Stimulated activated CD8-positive, alpha-beta memory T cell treated with anti-CD3 and anti-CD28 coated beads, Interleukin-7, amount 100 ng/mL, for 1 hour (primary cell): ENCODE data around the gene GLTPD2.
A peak's percentile ranks its signal among the peaks of the same experiment; 100 is the strongest.
"Not testable (repeated sequence)": the region's sequence is repeated elsewhere in the genome, so short reads cannot be mapped to it uniquely, and the experiment has no call there.

Experiments
- DNase-seq, 2 donors: peaks; one replicate each; pipeline ENCODE4 v3.0.0-alpha.2; 2020; ENCODE audit warnings: low read depth in 2 of 2

The GLTPD2 gene

DNA sequence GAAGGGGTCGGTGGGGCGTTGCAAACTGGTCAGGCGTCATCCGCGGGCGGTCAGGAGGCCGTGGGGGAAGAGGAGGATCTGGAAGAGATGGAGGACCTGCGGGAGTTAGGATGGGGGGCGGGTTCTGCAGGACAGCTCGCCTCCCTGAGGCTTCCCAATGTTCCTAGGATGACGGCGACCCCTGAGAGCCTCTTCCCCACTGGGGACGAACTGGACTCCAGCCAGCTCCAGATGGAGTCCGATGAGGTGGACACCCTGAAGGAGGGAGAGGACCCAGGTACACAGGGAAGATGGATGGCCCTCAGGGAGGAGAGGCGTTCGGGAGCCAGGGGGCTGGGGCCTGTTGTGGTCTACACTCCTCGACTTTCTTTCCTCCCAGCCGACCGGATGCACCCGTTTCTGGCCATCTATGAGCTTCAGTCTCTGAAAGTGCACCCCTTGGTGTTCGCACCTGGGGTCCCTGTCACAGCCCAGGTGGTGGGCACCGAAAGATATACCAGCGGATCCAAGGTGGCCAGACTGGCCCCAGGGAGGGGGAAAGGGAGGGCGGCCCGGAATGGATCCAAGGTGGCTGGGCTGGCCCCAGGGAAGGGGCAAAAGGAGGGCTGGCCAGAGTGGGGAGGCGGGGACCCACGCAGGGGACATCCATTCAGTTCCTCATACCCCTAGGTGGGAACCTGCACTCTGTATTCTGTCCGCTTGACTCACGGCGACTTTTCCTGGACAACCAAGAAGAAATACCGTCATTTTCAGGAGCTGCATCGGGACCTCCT lies 19.0 kb downstream of the GLTPD2 start:
- no peak for DNase-seq

DNA sequence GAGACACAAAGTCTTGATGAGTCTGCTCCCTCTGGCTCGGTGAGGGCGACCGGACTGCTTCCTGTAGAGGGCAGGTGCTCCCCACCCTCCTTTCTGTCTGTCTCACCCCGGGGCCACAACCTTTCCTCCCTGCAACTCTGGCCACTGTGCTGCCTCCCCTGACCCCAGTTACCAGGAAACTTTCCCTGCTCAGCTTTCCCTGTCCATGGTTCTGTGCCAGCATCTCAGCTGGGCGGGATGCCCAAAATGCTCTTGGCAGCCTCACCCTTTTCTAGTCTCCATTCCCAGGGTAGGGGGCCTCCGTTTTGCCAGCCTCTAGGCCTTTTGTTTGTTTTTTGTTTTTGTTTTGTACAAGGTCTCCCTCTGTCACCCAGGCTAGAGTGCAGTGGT lies 19.6 kb downstream of the GLTPD2 start:
- DNase-seq = no peak

DNA sequence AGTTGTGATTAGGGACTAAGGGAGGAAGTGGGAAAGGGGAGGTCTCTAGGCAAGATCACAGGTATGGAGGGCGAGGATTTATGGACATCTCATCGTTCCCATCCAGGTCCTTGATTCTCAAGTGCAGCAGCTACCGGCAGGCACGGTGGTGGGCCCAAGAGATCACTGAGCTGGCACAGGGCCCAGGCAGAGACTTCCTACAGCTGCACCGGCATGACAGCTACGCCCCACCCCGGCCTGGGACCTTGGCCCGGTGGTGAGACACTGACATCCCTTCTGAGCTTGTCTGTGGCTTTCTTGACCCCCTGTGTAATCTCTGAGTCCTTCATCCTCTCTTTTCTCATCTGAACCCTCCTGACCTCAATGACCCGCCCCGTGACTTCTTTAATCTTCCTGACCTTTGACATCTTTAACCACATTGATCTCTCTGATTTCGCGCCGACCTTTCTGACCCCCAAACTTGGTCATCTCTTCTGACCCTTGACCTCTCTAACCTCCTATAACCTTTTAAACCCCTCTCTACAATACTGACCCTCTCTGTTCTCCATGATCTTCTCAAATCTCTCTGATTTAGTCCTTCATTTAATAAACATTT lies 22.0 kb downstream of the GLTPD2 start:
- DNase-seq = no peak

DNA sequence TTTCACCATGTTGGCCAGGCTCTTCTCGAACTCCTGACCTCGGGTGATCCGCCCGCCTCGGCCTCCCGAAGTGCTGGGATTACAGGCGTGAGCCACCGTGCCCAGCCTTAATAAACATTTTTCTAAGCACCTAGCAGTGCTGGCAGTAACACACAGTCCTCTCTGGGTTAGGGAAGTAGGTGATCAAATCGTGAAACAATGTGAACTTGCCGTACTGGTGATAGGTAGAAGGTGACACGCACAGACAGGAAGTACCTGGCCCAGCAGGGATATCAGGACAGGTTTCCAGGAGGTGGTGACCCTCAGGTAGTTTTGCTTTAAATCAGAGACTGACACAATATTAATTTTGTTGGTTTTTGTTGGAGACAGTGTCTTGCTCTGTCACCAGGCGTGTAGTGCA lies 22.7 kb downstream of the GLTPD2 start:
- DNase-seq = no peak

- no peak for DNase-seq
These were observed 23.9 kb downstream of the GLTPD2 start for GRCh38 chr17:4812690-4813089.

- DNase-seq = no peak
These were observed 26.4 kb downstream of the GLTPD2 start for GRCh38 chr17:4815043-4815675.

- no peak for DNase-seq
These were observed 28.1 kb downstream of the GLTPD2 start for GRCh38 chr17:4816826-4817225.

- DNase-seq = no peak
These were observed 29.5 kb downstream of the GLTPD2 start for GRCh38 chr17:4818276-4818675.

- no peak for DNase-seq
These were observed 34.1 kb downstream of the GLTPD2 start for GRCh38 chr17:4822835-4823234.

DNA sequence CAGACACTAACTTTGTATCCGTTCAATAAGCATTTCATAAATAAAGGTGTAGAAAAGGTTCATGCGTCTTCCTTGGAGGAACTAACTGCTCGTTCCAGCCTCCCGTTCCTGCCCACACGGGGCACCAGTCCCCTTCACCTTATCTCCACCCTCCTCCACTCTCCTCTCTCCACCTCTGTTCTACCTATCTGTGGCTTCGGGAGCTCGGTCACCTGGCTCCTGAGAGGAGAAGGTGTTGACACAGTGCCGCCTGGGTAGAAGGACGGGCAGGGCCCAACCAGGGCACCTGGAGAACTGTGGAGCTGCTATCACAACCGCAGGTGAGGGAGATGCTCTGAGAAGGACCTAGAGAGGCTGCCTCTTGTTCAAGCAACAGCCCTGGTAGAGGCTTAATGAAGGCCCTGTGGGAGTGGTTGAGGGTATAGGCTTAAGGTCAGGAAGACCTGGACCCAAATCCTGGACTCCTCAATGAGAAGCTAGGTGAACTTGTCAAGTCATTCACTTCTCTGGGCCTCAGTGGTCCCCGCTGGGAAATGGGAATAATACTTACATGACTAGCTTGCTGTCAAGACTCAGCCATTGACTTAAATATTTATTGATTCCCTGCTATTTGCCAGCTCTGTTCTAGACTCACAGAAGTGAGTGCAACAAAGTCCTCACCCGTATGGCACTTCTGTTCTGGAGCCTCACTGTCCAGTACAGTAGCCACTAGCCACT lies 34.8 kb downstream of the GLTPD2 start:
- DNase-seq = no peak

DNA sequence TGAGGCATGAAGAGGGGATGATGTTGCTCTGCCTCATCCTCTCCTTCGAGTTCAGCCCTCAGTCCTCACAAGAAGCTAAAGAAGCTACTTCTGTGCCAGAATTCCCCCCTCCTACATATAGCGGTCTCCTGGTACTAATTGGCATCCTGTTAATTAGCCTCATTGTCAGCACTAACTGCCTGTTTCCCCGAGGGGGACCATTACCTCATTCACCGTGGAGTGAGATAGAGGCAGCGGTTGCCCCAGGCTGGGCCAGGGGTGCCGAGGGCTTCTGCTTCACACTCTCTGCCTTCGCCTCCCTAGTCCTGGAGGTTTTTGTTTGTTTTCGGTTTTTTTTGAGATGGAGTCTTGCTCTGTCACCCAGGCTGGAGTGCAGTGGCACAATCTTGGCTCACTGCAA lies 38.6 kb downstream of the GLTPD2 start:
- no peak for DNase-seq

- not testable (repeated sequence) for DNase-seq
These were observed 44.0 kb downstream of the GLTPD2 start for GRCh38 chr17:4832829-4833177.

DNA sequence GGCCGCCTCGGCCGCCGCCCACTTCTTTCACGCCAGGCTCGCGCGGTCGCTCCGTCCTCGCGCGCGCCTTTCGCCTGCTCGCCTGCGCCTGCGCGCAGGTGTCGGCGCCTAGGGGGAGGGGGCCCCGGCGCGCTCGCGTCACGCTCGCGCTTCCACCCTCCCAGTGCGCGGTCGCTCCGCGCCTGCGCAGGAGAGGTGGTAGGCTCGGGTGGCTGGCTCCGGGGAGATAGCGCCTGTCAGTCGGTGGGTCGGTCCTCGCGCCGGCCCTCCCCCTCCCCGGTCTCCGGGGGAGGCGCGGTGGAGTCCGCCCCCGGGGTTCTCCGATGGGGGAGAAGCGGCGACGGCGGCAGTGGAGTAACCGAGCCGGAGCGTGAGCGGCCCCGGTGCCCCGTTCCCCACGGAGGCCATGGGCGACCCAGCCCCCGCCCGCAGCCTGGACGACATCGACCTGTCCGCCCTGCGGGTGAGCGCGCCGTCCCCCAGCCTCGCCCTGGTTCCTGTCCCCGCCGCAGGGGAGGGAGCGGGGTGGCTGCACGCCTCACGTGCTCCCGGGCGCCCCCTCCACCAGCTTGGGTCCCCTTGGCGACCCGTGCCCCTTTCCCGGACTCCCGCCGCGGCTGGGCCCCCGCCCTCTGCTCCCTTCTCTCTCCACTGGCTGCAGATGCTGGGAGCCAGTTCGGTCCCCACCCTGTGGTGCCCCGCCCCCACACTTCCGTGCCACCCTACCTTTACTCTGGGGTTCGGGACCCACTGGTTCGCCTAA lies 44.6 kb downstream of the GLTPD2 start, which contains the start of gene MINK1:
Gene MINK1 (plus strand): TSS at position 163 of the 763 bp plus-strand sequence. CDS start 244 bp downstream, at position 407.
- peak; percentile 69 to 78 for DNase-seq

- no peak for DNase-seq
These were observed 45.3 kb downstream of the GLTPD2 start for GRCh38 chr17:4833941-4834680.

GRCh38 chr17:4834681-4835020 lies 45.9 kb downstream of the GLTPD2 start:
- no peak for DNase-seq

GRCh38 chr17:4836221-4836620 lies 47.5 kb downstream of the GLTPD2 start:
- no peak for DNase-seq

DNA sequence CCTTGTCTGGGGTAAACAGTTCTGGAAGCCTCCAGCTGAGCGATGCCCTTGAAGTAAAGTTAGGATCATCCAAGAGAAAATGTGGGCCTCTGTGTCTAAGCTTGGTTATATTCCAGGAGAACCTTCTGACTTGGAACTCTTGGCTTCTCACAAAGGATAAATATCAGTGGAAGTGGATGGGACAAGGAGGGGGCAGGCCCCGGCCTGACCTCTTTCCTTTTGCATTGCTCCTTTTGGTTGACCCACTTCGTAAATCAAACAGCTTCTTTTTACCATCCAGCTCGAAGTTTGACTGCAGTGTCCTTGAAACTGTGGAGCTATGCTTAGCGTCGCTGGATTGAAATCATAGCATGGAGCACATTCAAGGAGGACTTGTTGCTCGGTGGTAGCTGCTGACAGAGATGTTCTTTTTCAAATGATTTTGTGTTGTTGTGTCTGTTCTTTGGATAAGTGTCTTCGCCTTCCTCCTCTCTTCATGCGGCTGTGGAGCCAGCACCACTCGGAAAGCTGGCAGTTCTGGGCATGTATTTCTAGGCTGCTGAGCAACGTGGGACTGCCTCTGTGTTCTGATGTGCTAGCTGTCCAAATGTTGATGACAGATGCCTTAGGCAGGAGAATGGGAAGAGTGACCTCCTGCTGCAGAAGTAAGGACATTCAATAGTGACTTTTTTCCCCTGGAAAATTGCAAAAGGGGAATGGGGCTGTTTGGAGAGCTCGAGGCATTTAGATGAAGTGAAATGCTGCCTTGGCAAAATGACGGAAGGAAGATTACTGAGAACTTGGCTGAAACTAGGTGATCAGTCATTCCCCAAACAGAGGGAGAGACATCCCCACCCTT lies 48.9 kb downstream of the GLTPD2 start:
- DNase-seq = no peak

DNA sequence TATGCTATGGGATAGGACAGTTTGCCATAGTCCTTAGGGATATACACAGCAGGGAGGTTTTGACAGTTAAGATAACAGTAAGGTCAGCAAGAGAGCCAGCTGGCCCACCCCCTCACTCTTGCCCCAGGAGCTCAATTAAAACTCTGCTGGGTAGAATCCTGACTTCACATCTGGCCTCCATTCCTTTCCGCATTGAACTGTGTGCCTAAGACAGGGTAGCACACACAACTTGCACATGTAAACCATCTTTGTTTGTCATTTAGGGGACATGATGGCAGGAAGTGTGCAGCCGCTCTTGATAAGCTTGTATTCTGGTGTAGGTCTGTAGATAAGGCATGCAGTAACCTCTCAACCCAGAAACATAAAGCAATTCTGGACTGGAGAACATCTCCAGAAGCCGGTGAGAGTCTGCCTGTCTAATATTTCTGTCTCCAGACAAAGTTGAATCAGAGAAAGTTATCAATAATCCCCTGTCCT lies 49.6 kb downstream of the GLTPD2 start:
- no peak for DNase-seq

DNA sequence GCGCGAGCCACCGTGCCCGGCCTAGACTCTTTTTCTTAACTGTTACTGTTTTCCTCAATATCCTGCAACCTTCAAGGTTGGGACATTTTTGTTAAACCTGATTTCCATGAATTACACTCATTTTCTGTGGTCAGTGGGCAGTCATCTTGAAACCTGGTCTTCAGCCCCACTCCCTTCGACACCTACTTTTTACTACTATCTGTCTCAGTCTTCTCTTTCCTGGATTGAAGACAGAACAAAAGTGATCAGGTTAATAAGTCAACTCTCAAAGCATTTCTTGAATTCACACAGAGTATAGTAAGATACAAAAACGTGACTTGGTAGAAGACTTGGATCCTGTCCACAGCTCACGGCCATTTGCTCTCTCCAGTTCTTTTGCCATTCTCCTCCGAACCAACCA lies 50.5 kb downstream of the GLTPD2 start:
- DNase-seq = no peak
